Neural progenitor cell (in vitro differentiated cells): ENCODE results near the gene BIK.

Source experiments
- CTCF ChIP-seq: fragments of 200-600 bp; sonication (generic); IDR thresholded peaks from 2 replicates; pipeline ENCODE4 v1.5.1; 2017; ENCODE audit warnings: antibody characterized with exemption, mild to moderate bottlenecking
- EZH2phosphoT487 ChIP-seq: fragments of 200-600 bp; sonication (generic); IDR thresholded peaks from 2 replicates; pipeline ENCODE4 v1.6.1; 2017; ENCODE audit warnings: antibody characterized with exemption

GRCh38 chr22:43156413-43156812, 45.9 kb downstream of the BIK start:
- TF ChIP-seq CTCF (no peak), EZH2phosphoT487 (no peak)
